Measurements from ENCODE around the gene ADAM12. TPM values are rescaled to one million over a fixed set of nuclear protein-coding genes. Genes with fewer than 3 reads are reported as not detected.

Gene ADAM12
- total RNA-seq, 2 donors from 2014 or later, result 0.27 to 2.2 TPM

DNA sequence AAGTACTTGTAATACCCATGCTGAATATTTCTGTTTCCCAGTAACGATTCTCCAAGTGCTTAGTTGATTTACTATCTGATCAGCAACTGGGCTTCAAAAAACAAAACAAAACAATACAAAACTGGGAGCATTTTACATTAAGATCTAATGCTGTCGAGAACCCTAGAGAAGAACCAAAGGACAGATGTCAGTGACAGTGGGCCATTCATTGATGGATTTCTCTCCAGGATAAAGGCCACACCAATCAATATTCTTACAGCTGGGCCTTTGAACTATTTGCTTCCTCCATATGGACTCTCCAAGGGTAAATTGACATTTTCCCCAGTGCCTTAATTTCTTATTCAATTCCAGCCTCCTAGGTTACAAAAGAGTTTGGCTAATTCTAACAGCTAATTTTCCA is 217.5 kb downstream of the ADAM12 start:
- peaks cover 0 to 11% of the 10 kb centered on the region in 2 donors for H3K4me1 ChIP-seq (ENCODE audit: control insufficient read depth in 1 of 2, low read depth in 2 of 2)
- ATAC-seq (ENCODE audit: insufficient number of reproducible peaks, low FRiP score, low read depth), result no peak
- no peaks in the 10 kb centered on the region for H3K9me3 ChIP-seq
- H3K36me3 ChIP-seq, result no peaks in the 10 kb centered on the region
- no peak for DNase-seq (ENCODE audit: low spot score)
- no peak overlapping the region for H3K4me3 ChIP-seq
- TF ChIP-seq, protein P1, sequence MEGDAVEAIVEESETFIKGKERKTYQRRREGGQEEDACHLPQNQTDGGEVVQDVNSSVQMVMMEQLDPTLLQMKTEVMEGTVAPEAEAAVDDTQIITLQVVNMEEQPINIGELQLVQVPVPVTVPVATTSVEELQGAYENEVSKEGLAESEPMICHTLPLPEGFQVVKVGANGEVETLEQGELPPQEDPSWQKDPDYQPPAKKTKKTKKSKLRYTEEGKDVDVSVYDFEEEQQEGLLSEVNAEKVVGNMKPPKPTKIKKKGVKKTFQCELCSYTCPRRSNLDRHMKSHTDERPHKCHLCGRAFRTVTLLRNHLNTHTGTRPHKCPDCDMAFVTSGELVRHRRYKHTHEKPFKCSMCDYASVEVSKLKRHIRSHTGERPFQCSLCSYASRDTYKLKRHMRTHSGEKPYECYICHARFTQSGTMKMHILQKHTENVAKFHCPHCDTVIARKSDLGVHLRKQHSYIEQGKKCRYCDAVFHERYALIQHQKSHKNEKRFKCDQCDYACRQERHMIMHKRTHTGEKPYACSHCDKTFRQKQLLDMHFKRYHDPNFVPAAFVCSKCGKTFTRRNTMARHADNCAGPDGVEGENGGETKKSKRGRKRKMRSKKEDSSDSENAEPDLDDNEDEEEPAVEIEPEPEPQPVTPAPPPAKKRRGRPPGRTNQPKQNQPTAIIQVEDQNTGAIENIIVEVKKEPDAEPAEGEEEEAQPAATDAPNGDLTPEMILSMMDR (IDR thresholded peaks at IDR 0.05), result no peak
- no peak overlapping the region for H3K27ac ChIP-seq
- no peaks in the 10 kb centered on the region for H3K27me3 ChIP-seq (replicated peaks; ENCODE audit: insufficient read depth)

DNA sequence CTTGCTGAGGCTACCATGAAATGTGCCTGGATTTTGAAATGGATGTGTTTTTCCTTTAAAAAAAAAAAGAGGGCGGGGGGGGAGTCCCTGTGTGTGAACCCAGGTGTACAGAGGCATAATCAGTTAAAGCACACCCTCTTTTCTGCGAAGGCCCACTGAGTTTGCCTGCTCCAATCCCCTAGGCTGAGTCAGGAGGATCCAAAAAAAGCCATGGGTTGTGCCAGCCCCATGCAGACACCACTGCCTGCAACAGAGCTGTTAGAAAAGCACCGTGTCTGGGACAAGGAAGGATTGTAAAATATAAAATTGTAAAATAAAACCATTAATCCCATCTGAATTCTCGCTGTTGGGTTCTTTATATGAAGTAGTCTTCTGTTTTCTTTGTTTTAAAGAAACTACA is 217.9 kb downstream of the ADAM12 start:
- Histone ChIP-seq H3K27me3 (replicated peaks; ENCODE audit: insufficient read depth) (no peaks in the 10 kb centered on the region), H3K4me1 (ENCODE audit: control insufficient read depth in 1 of 2, low read depth in 2 of 2) (peaks cover 0 to 11% of the 10 kb centered on the region in 2 donors), H3K36me3 (no peaks in the 10 kb centered on the region), H3K27ac (no peak overlapping the region), H3K4me3 (no peak overlapping the region), H3K9me3 (no peaks in the 10 kb centered on the region)
- ATAC-seq (ENCODE audit: insufficient number of reproducible peaks, low FRiP score, low read depth), result no peak
- TF ChIP-seq, protein P1 (IDR thresholded peaks at IDR 0.05), result no peak
- DNase-seq (ENCODE audit: low spot score), result no peak

DNA sequence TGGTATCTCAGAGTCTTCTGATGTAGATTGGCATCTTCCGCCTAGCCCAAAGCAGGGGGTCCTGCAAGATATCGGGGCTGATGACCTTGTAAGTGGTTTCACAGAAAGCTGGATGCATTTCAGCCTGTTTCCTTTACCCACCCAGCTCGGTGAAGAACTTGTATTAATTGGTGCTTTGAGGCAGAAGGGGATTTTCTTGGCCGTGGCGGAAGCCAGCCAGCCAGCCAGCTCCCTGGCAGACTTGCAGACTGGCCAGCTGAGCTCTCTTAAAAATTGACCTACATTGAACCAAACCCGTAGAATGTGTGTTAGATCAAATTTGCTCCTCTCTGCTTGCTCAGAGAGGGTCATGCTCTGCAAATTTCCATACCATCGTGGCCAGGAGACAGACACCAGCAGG is 218.4 kb downstream of the ADAM12 start:
- H3K9me3 ChIP-seq, result no peaks in the 10 kb centered on the region
- H3K27me3 ChIP-seq (replicated peaks; ENCODE audit: insufficient read depth), result no peaks in the 10 kb centered on the region
- H3K27ac ChIP-seq, result no peak overlapping the region
- no peaks in the 10 kb centered on the region for H3K36me3 ChIP-seq
- no peak overlapping the region for H3K4me3 ChIP-seq
- DNase-seq (ENCODE audit: low spot score) (no peak), ATAC-seq (ENCODE audit: insufficient number of reproducible peaks, low FRiP score, low read depth) (no peak)
- TF ChIP-seq, protein P1 (IDR thresholded peaks at IDR 0.05), result no peak
- H3K4me1 ChIP-seq (ENCODE audit: control insufficient read depth in 1 of 2, low read depth in 2 of 2), result peaks cover 0 to 11% of the 10 kb centered on the region in 2 donors

DNA sequence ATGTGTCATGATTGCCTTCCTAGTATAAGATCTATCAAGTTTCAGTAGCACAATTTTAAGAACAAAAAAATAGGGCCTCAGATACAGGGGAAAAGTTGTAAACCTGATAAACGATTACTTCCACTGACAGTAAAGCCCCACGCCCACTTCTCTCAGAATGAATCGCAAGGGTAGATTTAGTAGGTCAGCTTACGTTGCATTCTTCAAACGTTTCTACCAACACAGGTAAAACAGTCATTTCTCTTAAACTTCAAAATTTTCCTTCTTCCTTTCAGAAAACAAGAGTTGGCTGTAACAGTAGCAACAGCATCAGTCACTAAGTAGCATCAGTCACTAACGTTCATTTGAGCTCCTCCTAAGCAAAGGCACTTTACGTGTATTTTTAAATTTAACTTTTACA is 221.5 kb downstream of the ADAM12 start:
- Histone ChIP-seq H3K4me3 (no peak overlapping the region), H3K27me3 (replicated peaks; ENCODE audit: insufficient read depth) (no peaks in the 10 kb centered on the region), H3K4me1 (ENCODE audit: control insufficient read depth in 1 of 2, low read depth in 2 of 2) (peaks cover 0 to 11% of the 10 kb centered on the region in 2 donors), H3K9me3 (no peaks in the 10 kb centered on the region), H3K36me3 (no peaks in the 10 kb centered on the region), H3K27ac (no peak overlapping the region)
- ATAC-seq (ENCODE audit: insufficient number of reproducible peaks, low FRiP score, low read depth) (no peak), DNase-seq (ENCODE audit: low spot score) (no peak)
- TF ChIP-seq, protein P1 (IDR thresholded peaks at IDR 0.05), result no peak

DNA sequence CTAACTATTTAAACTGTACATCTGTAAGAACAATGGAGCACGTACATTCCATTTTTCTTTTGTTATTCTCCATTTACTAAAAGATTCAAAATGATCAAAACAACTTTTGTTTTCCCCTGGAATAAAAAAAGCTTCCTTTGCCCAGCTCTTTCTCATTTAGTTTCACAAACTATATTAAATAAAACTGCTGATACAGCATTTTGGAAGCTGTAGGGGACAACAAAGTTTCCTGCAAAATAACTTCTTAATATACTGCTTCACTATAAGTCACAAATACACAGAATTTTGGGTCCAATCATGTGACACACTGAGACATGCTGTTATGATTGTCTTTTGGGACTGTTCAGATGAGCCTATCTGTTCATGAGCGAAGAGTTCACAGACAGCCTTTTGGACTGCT is 222.4 kb downstream of the ADAM12 start:
- Histone ChIP-seq H3K9me3 (no peaks in the 10 kb centered on the region), H3K27ac (no peak overlapping the region), H3K36me3 (no peaks in the 10 kb centered on the region), H3K4me1 (ENCODE audit: control insufficient read depth in 1 of 2, low read depth in 2 of 2) (peaks cover 0 to 11% of the 10 kb centered on the region in 2 donors), H3K27me3 (replicated peaks; ENCODE audit: insufficient read depth) (no peaks in the 10 kb centered on the region), H3K4me3 (no peak overlapping the region)
- ATAC-seq (ENCODE audit: insufficient number of reproducible peaks, low FRiP score, low read depth) (no peak), DNase-seq (ENCODE audit: low spot score) (no peak)
- TF ChIP-seq, protein P1 (IDR thresholded peaks at IDR 0.05), result no peak
